GM19395 (cell line): ENCODE measurements around the gene EIF5AL1.
"Not testable (repeated sequence)": the region's sequence is repeated elsewhere in the genome, so short reads cannot be mapped to it uniquely, and the experiment has no call there.

ENCODE experiments used
- ATAC-seq: cut with Tn5 transposase; IDR thresholded peaks from one replicate; pipeline ENCODE4 v1.9.1; 2021; ENCODE audit warnings: mild to moderate bottlenecking, moderate library complexity; ENCODE audit not compliant: unreplicated experiment

EIF5AL1 gene

DNA sequence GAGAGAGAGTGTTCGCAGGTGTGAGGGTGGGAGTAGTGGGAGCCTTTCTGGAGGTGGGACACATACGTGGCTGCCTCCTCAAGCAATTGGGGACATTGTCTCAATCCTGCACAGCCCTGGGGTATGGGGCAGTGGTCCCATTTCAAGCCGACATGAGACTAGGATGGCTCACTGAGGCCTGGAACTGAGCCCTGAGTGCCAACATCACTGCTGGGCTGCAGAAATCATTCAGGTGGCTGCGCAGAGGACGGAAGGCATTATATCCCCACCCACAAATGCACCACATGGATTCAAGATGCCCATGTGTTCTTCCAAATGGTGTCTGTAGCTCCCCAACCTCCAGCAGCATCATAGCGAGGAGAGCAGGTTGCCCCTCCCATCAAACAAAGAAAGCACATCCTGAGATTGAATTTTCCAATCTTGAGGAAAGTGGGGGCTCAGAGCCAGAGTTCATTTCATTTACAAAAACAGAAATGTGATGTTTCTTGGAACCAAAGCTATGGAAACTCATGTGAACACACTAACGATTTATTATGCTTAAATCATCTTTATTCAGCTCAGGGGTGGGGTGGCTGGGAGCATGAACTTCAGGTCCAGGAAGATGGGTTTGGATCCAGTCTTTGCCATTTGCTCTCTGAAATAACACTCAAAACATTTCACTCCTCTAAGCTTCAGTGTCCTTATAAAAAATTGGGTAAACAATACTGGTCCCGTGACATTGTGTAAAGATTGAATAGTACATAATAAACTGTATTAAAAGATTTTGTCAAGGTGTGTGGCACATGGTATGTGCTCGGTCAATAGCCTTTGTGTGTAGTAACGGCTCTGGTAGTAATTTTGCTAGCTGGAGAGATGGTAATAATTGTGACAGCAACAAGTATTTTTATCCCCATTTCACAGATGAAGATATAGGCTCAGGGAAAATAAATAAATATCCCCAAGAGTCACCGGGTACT, 43.3 kb downstream of the EIF5AL1 start:
- ATAC-seq = no peak

DNA sequence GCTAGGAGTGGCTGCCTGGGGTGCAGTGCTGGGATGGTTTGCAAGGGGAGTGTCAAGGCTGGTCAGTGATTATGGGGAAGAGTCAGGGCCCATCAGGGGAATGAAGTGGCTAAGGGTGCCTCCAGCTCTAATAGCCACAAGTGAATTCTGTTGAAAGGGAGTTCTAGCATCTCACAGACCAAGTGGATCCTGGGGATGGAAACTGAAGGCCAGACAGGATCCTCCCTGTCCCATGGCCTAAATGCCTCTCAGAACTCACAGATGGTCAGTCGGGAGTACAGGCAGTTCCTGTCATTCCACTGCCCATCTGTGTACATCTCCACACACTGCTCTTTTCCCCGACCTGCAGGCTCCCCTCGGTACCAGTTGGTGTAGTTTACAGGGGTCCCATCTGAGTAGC, 44.6 kb downstream of the EIF5AL1 start:
- not testable (repeated sequence) for ATAC-seq

DNA sequence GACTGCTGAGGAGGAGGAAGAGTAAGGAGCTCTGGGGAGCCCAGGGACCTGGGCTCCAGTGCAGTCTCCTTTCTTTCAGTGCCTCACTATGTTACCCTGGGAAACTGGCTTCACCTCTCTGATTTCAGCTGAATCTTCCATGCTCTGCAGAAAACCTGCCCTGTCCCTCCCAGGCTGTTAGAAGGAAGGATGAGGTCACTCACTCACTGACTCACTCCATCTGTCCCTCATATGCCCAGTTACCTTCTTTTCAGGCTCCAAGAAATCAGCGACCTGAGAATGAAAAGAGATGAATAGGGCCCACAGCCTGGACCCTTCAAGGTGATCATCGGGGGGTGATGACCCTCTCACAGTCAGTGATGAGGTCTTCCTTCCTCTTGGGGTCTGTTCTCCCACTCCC, 47.4 kb downstream of the EIF5AL1 start:
- no peak for ATAC-seq

DNA sequence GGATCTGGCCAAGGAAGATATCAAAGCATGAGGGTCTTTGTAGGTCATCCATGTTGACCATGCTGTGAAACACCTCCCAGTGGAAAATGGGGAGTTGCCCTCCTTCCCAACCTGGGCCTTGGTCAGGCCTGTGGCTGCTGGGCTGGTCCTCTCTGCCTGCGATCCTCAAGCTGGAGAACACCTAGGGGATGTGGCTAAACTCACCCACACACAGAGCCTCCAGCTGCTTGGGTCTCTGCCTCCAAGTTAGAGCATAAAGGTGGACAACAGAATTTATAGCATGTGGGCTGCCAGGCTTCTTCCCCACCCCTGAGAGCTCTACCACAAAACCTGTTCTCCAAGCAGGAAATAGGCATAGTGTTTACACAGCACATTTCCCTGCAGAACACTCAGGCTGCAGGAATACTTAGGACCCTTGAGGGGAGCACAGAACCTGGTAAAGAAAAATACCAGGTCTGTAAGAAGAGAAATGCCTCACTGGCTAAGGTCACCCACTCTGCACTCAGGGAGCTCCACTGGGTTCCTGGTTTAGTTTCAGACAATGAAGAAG, 47.9 kb downstream of the EIF5AL1 start, which contains the start of gene SFTPA2:
Gene SFTPA2 (minus strand): TSS at position 248 of the 550 bp plus-strand sequence. CDS start 924 bp downstream, outside the sequence.
- no peak for ATAC-seq

DNA sequence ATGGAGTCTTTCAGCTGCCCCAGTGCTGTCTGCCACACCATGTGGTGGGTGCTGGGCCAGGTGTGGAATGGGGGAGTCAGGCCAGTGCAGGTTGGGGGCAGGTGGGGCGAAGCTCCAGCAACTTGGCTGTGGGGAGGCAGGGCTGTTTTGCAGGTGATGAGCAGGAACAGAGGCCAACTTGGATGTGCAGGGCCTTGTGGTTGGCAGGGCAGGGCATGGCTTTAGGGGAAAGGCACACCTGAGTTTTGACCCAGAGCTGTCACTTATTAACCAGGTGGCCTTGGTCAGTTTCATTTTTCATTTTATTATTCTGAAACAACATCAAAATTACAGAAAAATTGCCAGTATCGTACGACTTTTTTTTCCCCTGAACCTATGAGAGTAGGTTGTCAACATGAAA, 48.9 kb downstream of the EIF5AL1 start:
- no peak for ATAC-seq

DNA sequence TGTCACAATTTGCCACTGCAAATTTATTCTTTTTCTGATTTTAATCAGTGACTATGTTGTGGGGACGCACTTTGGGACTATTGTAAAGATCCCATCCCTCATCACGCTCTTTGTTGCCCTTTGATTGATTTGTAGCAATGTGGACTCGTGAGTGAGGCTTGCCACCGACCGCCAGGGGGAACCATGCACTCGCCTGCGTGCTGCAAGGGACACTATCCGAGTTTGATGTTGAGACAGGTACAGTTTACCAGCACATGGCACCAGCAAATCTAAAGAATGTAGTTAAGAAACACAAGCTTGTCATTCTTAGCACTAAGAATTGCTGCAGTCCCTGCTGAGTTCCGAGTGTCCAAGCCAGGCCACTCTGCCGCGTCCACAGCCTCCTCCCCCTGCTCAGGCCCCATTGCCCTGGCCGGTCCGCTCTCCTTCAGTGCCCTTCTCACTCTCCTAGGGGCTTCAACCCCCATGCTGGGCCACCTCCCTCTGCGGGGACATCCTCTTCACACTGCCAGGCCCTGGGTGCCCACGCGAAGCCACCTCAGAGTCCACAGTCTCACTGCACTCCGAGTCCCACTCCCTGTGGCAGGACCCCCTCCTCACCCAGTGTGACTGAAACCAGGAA, 49.9 kb downstream of the EIF5AL1 start:
- peak; percentile 88 for ATAC-seq

DNA sequence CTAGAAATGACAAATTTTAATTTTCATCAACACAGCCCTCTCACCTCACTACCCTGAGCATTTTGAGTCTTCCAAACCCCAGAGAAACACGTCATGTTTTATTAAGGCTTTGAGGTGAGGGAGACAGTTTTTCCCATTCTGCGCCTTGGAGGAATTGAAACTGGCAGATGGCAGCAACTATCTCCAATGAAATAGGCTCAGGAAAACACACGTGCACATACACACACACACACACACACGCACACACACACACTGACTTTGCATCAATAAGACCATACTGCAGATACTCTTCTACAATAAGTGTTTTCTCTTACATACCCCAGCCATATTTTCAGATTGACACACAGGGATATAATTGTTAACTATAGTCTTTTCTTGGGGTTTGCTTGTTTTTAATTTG, 51.1 kb downstream of the EIF5AL1 start:
- no peak for ATAC-seq
